Thymus (tissue), 11 donors: ENCODE measurements around the gene CALB2. TPM values are rescaled to one million over a fixed set of nuclear protein-coding genes. Genes with fewer than 3 reads are reported as not detected.
"Not testable (repeated sequence)": the region's sequence is repeated elsewhere in the genome, so short reads cannot be mapped to it uniquely, and the experiment has no call there.

Experiments used
- DNase-seq, 9 donors: peaks; one replicate each; pipeline ENCODE4 v3.0.0-alpha.2; 2013; ENCODE audit warnings: low spot score in 9 of 9, low read depth in 6 of 9, missing footprints in 1 of 9
- H3K27ac ChIP-seq, 2 donors: one replicate each; pipeline ENCODE4 v1.5.1; 2013; ENCODE audit warnings: control low read depth in 1 of 2, low read depth in 1 of 2, low read length in 1 of 2, mild to moderate bottlenecking in 1 of 2, moderate library complexity in 1 of 2
- H3K27me3 ChIP-seq, 2 donors: one replicate each; pipeline ENCODE4 v1.5.1; 2013; ENCODE audit warnings: low read length in 1 of 2; ENCODE audit not compliant: control insufficient read depth in 2 of 2, insufficient read depth in 1 of 2
- H3K36me3 ChIP-seq, 2 donors: one replicate each; pipeline ENCODE4 v1.5.1; 2013; ENCODE audit warnings: low read length in 1 of 2, mild to moderate bottlenecking in 1 of 2, moderate library complexity in 1 of 2; ENCODE audit not compliant: control insufficient read depth in 2 of 2, insufficient read depth in 2 of 2
- H3K4me1 ChIP-seq, 2 donors: one replicate each; pipeline ENCODE4 v1.5.1; 2013; ENCODE audit warnings: low read length in 2 of 2; ENCODE audit not compliant: control insufficient read depth in 2 of 2, insufficient read depth in 2 of 2
- H3K4me3 ChIP-seq, 2 donors: one replicate each; pipeline ENCODE4 v1.5.1; 2013; ENCODE audit warnings: low read length in 2 of 2, control low read depth in 1 of 2, mild to moderate bottlenecking in 1 of 2
- H3K9me3 ChIP-seq, 2 donors: one replicate each; pipeline ENCODE4 v1.5.1; 2013; ENCODE audit warnings: low read length in 1 of 2, mild to moderate bottlenecking in 1 of 2; ENCODE audit not compliant: control insufficient read depth in 2 of 2, insufficient read depth in 1 of 2
- WGBS: extraction: QIAGEN DNeasy Blood & Tissue Kit; methylation state at CpG from one replicate; pipeline ENCODE4 v1.1.7; 2013; 5-methylcytosine and 5-hydroxymethylcytosine counted together
- polyA plus RNA-seq: library from polyadenylated mRNA; stranded (reverse); fragments of 200-250 nt; gene quantifications from one replicate; pipeline ENCODE4 v1.2.3, GENCODE V29; 2013
- total RNA-seq: library from RNA; stranded (reverse); fragments of 120-200 nt; gene quantifications from one replicate; pipeline ENCODE4 v1.2.4, GENCODE V29; 2013
- donor health status: healthy.

CALB2 gene
- total and polyA plus RNA-seq, 2 donors: 0.24 to 0.78 TPM

- WGBS: 87% methylated on average over 10 of the region's 10 CpGs
- H3K4me1 ChIP-seq: no peaks in the 10 kb centered on the region
- H3K27ac ChIP-seq: no peak overlapping the region
- no peak overlapping the region for H3K4me3 ChIP-seq
- H3K36me3 ChIP-seq: no peaks in the 10 kb centered on the region
- no peak for DNase-seq
- H3K9me3 ChIP-seq: no peaks in the 10 kb centered on the region
- no peaks in the 10 kb centered on the region for H3K27me3 ChIP-seq
Measured at GRCh38 chr16:71350821-71351557, 7.5 kb upstream of the CALB2 start.

- H3K4me3 ChIP-seq: no peak overlapping the region
- no peak for DNase-seq
- no peaks in the 10 kb centered on the region for H3K36me3 ChIP-seq
- no peak overlapping the region for H3K27ac ChIP-seq
- H3K27me3 ChIP-seq: no peaks in the 10 kb centered on the region
- 64% methylated on average over 5 of the region's 5 CpGs for WGBS
- H3K4me1 ChIP-seq: no peaks in the 10 kb centered on the region
- H3K9me3 ChIP-seq: no peaks in the 10 kb centered on the region
Measured at GRCh38 chr16:71351558-71351901, 7.0 kb upstream of the CALB2 start.

GRCh38 chr16:71352466-71352865 is 6.1 kb upstream of the CALB2 start:
- 94% methylated on average over 3 of the region's 3 CpGs for WGBS
- peaks cover 0 to 3% of the 10 kb centered on the region in 2 donors for H3K27me3 ChIP-seq
- H3K4me3 ChIP-seq: no peak overlapping the region
- DNase-seq: no peak
- H3K4me1 ChIP-seq: no peaks in the 10 kb centered on the region
- no peak overlapping the region for H3K27ac ChIP-seq
- H3K9me3 ChIP-seq: no peaks in the 10 kb centered on the region
- H3K36me3 ChIP-seq: no peaks in the 10 kb centered on the region

- no peak overlapping the region for H3K4me3 ChIP-seq
- no peaks in the 10 kb centered on the region for H3K9me3 ChIP-seq
- WGBS: 91% methylated on average over 1 of the region's 1 CpG
- H3K27ac ChIP-seq: no peak overlapping the region
- no peak for DNase-seq
- H3K4me1 ChIP-seq: no peaks in the 10 kb centered on the region
- peaks cover 0 to 9% of the 10 kb centered on the region in 2 donors for H3K27me3 ChIP-seq
- H3K36me3 ChIP-seq: no peaks in the 10 kb centered on the region
Measured at GRCh38 chr16:71352963-71353460, 5.5 kb upstream of the CALB2 start.

- no peaks in the 10 kb centered on the region for H3K9me3 ChIP-seq
- H3K27me3 ChIP-seq: peaks cover 0 to 14% of the 10 kb centered on the region in 2 donors
- H3K27ac ChIP-seq: no peak overlapping the region
- H3K4me3 ChIP-seq: no peak overlapping the region
- no peaks in the 10 kb centered on the region for H3K36me3 ChIP-seq
- 81% methylated on average over 5 of the region's 5 CpGs for WGBS
- DNase-seq: no peak
- no peaks in the 10 kb centered on the region for H3K4me1 ChIP-seq
Measured at GRCh38 chr16:71353736-71354135, 4.8 kb upstream of the CALB2 start.

GRCh38 chr16:71354156-71354555 is 4.4 kb upstream of the CALB2 start:
- Histone ChIP-seq H3K27ac (no peak overlapping the region), H3K27me3 (peaks cover 0 to 19% of the 10 kb centered on the region in 2 donors)
- 90% methylated on average over 4 of the region's 4 CpGs for WGBS

GRCh38 chr16:71356051-71356740 is 2.3 kb upstream of the CALB2 start:
- Histone ChIP-seq H3K36me3 (no peaks in the 10 kb centered on the region), H3K4me3 (no peak overlapping the region), H3K27ac (no peak overlapping the region), H3K9me3 (no peaks in the 10 kb centered on the region), H3K4me1 (no peaks in the 10 kb centered on the region), H3K27me3 (peaks cover 0 to 30% of the 10 kb centered on the region in 2 donors)
- DNase-seq: no peak
- WGBS: 90% methylated on average over 7 of the region's 7 CpGs

More at GRCh38 chr16:71354156-71354555, 4.4 kb upstream of the CALB2 start:
- no peak for DNase-seq
- Histone ChIP-seq H3K4me3 (no peak overlapping the region), H3K9me3 (no peaks in the 10 kb centered on the region), H3K4me1 (no peaks in the 10 kb centered on the region), H3K36me3 (no peaks in the 10 kb centered on the region)

- 90% methylated on average over 4 of the region's 4 CpGs for WGBS
- not testable (repeated sequence) for H3K4me1 ChIP-seq, H3K9me3 ChIP-seq, H3K36me3 ChIP-seq, H3K4me3 ChIP-seq, DNase-seq, H3K27ac ChIP-seq
- peaks cover 0 to 30% of the 10 kb centered on the region in 2 donors for H3K27me3 ChIP-seq
Measured at GRCh38 chr16:71356936-71357335, 1.6 kb upstream of the CALB2 start.

GRCh38 chr16:71357681-71358080 is 842 bp upstream of the CALB2 start:
- Histone ChIP-seq H3K9me3 (no peaks in the 10 kb centered on the region), H3K4me1 (no peaks in the 10 kb centered on the region), H3K36me3 (no peaks in the 10 kb centered on the region), H3K27me3 (peaks cover 0 to 30% of the 10 kb centered on the region in 2 donors), H3K27ac (no peak overlapping the region), H3K4me3 (no peak overlapping the region)
- DNase-seq: no peak
- 24% methylated on average over 11 of the region's 11 CpGs for WGBS
